HEK293 (cell line): Measurements from ENCODE around the gene SLC6A3.

Experiments
- CTCF ChIA-PET: fragments of 350-600 bp; formaldehyde crosslinking; extraction: SDS; loops from one replicate; lab custom pipeline; 2021; ENCODE audit warnings: antibody characterized with exemption; lab: Yijun Ruan, JAX
- POLR2A ChIA-PET: fragments of 300-600 bp; formaldehyde crosslinking; extraction: SDS; loops from one replicate; lab custom pipeline; 2020; ENCODE audit warnings: antibody characterized with exemption, inconsistent platforms; lab: Yijun Ruan, JAX
- H3K27ac ChIP-seq: fragments of 200-500 bp; sonication (Bioruptor generic); 2 replicates; pipeline ENCODE4 v1.5.1; 2014; ENCODE audit warnings: low read depth, low read length, control low read depth, inconsistent platforms; ENCODE audit errors: extremely low read depth
- H3K36me3 ChIP-seq, 2 experiments: fragments of 200-500 bp in 1 of 2; sonication (Bioruptor generic) in 1 of 2; 1 replicate in 1 of 2; 2 replicates in 1 of 2; pipeline ENCODE4 v1.5.1; 2014 to 2017; ENCODE audit warnings: inconsistent platforms in 2 of 2, low read length in 2 of 2; ENCODE audit not compliant: control insufficient read depth in 2 of 2, insufficient read depth in 1 of 2
- H3K4me1 ChIP-seq: fragments of 200-500 bp; sonication (Bioruptor generic); 2 replicates; pipeline ENCODE4 v1.5.1; 2014; ENCODE audit warnings: mild to moderate bottlenecking, low read length, inconsistent platforms; ENCODE audit not compliant: control insufficient read depth, insufficient read depth
- H3K4me3 ChIP-seq: 2 replicates; pipeline ENCODE4 v1.5.1; 2011; ENCODE audit warnings: low read depth, mild to moderate bottlenecking, control low read depth, low read length, moderate library complexity
- H3K9me3 ChIP-seq: fragments of 200-500 bp; sonication (Bioruptor generic); 2 replicates; pipeline ENCODE4 v1.5.1; 2014; ENCODE audit warnings: low read depth, low read length, inconsistent platforms; ENCODE audit not compliant: control insufficient read depth, insufficient read depth
- GLI4 ChIP-seq: fragments of 450-650 bp; formaldehyde crosslinking; IDR thresholded peaks from 2 replicates; pipeline ENCODE4 v1.5.1; 2016; ENCODE audit warnings: missing biosample characterization, missing genetic modification characterization
- SCRT1 ChIP-seq: fragments of 450-650 bp; formaldehyde crosslinking; IDR thresholded peaks from 2 replicates; pipeline ENCODE4 v1.5.1; 2016; ENCODE audit warnings: missing biosample characterization, missing genetic modification characterization, borderline replicate concordance
- YY1 ChIP-seq: fragments of 450-650 bp; formaldehyde crosslinking; IDR thresholded peaks from 2 replicates; pipeline ENCODE4 v1.5.1; 2018; ENCODE audit warnings: missing biosample characterization, missing genetic modification characterization
- ZBTB8A ChIP-seq: fragments of 450-650 bp; formaldehyde crosslinking; IDR thresholded peaks from 2 replicates; pipeline ENCODE4 v1.5.1; 2016; ENCODE audit warnings: missing biosample characterization, missing genetic modification characterization
- ZFP3 ChIP-seq: fragments of 450-650 bp; formaldehyde crosslinking; IDR thresholded peaks from 2 replicates; pipeline ENCODE4 v1.5.1; 2016; ENCODE audit warnings: low read depth, missing biosample characterization, missing genetic modification characterization
- ZNF114 ChIP-seq: fragments of 450-650 bp; formaldehyde crosslinking; IDR thresholded peaks from 2 replicates; pipeline ENCODE4 v1.5.0; 2017; ENCODE audit warnings: missing biosample characterization, missing genetic modification characterization
- ZNF16 ChIP-seq: fragments of 450-650 bp; formaldehyde crosslinking; IDR thresholded peaks from 2 replicates; pipeline ENCODE4 v1.5.1; 2016; ENCODE audit warnings: low read depth, missing biosample characterization, missing genetic modification characterization
- ZNF280D ChIP-seq: fragments of 450-650 bp; formaldehyde crosslinking; IDR thresholded peaks from 2 replicates; pipeline ENCODE4 v1.5.1; 2016; ENCODE audit warnings: missing biosample characterization, missing genetic modification characterization
- ZNF335 ChIP-seq: fragments of 450-650 bp; formaldehyde crosslinking; conservative IDR thresholded peaks from 2 replicates; pipeline ENCODE4 v1.5.1; 2016; ENCODE audit warnings: missing biosample characterization, missing genetic modification characterization
- ZNF350 ChIP-seq: fragments of 450-650 bp; formaldehyde crosslinking; IDR thresholded peaks from 2 replicates; pipeline ENCODE4 v1.5.0; 2017; ENCODE audit warnings: missing biosample characterization, mild to moderate bottlenecking, missing genetic modification characterization
- ZNF37A ChIP-seq: fragments of 450-650 bp; IDR thresholded peaks from 2 replicates; pipeline ENCODE4 v1.5.1; 2018; ENCODE audit warnings: missing biosample characterization, missing genetic modification characterization
- ZNF501 ChIP-seq: fragments of 450-650 bp; formaldehyde crosslinking; IDR thresholded peaks from 2 replicates; pipeline ENCODE4 v1.5.1; 2016; ENCODE audit warnings: missing biosample characterization, missing genetic modification characterization
- ZNF530 ChIP-seq: fragments of 450-650 bp; formaldehyde crosslinking; IDR thresholded peaks from 2 replicates; pipeline ENCODE4 v1.5.1; 2016; ENCODE audit warnings: low read depth, missing biosample characterization, missing genetic modification characterization
- ZNF558 ChIP-seq: fragments of 450-650 bp; formaldehyde crosslinking; IDR thresholded peaks from 2 replicates; pipeline ENCODE4 v1.5.1; 2016; ENCODE audit warnings: missing biosample characterization, missing genetic modification characterization
- ZNF610 ChIP-seq: fragments of 450-650 bp; formaldehyde crosslinking; IDR thresholded peaks from 2 replicates; pipeline ENCODE4 v1.5.1; 2016; ENCODE audit warnings: missing biosample characterization, missing genetic modification characterization, borderline replicate concordance
- ZNF623 ChIP-seq: fragments of 450-650 bp; formaldehyde crosslinking; IDR thresholded peaks from 2 replicates; pipeline ENCODE4 v1.5.1; 2016; ENCODE audit warnings: missing biosample characterization, missing genetic modification characterization
- ZNF624 ChIP-seq: fragments of 450-650 bp; formaldehyde crosslinking; IDR thresholded peaks from 2 replicates; pipeline ENCODE4 v1.5.1; 2017; ENCODE audit warnings: missing biosample characterization, missing genetic modification characterization
- ZNF654 ChIP-seq: fragments of 450-650 bp; formaldehyde crosslinking; IDR thresholded peaks from 2 replicates; pipeline ENCODE4 v1.5.1; 2016; ENCODE audit warnings: low read depth, missing biosample characterization, missing genetic modification characterization
- ZNF747 ChIP-seq: fragments of 450-650 bp; formaldehyde crosslinking; IDR thresholded peaks from 2 replicates; pipeline ENCODE4 v1.5.1; 2016; ENCODE audit warnings: missing biosample characterization, missing genetic modification characterization
- ZSCAN23 ChIP-seq: fragments of 450-650 bp; formaldehyde crosslinking; IDR thresholded peaks from 2 replicates; pipeline ENCODE4 v1.5.1; 2016; ENCODE audit warnings: missing biosample characterization, missing genetic modification characterization

Gene SLC6A3

GRCh38 chr5:1485579-1486118 lies 40.4 kb upstream of the SLC6A3 start:
- peaks cover 14 to 77% of the 10 kb centered on the region in 2 experiments for H3K36me3 ChIP-seq
- no peak overlapping the region for H3K4me3 ChIP-seq
- no peaks in the 10 kb centered on the region for H3K9me3 ChIP-seq
- no peak overlapping the region for H3K27ac ChIP-seq
- ChIA-PET CTCF (interaction anchor here (0.7 to 1.8 kb wide), 2 partner anchors 92 to 159 kb away, joined by 4 to 6 read pairs; no protein-coding TSS in a partner anchor), POLR2A (no interaction called here)
- no peak for TF ChIP-seq ZNF624 (tag by site-specific recombination)
- TF ChIP-seq ZNF114 (tag by site-specific recombination), result no peak
- no peak for TF ChIP-seq ZNF280D
- no peak for TF ChIP-seq ZNF654 (tag by site-specific recombination)
- TF ChIP-seq ZNF610 (tag by site-specific recombination), result no peak
- no peak for TF ChIP-seq ZNF335 (tag by site-specific recombination)
- no peak for TF ChIP-seq YY1 (tag by site-specific recombination)
- TF ChIP-seq ZBTB8A (tag by site-specific recombination), result no peak
- TF ChIP-seq ZNF558, result no peak
- TF ChIP-seq ZNF530 (tag by site-specific recombination), result no peak
- TF ChIP-seq ZNF747 (tag by site-specific recombination), result no peak
- no peak for TF ChIP-seq SCRT1 (tag by site-specific recombination)
- TF ChIP-seq ZNF623 (tag by site-specific recombination), result no peak
- TF ChIP-seq ZNF501 (tag by site-specific recombination), result no peak
- H3K4me1 ChIP-seq, result no peaks in the 10 kb centered on the region

DNA sequence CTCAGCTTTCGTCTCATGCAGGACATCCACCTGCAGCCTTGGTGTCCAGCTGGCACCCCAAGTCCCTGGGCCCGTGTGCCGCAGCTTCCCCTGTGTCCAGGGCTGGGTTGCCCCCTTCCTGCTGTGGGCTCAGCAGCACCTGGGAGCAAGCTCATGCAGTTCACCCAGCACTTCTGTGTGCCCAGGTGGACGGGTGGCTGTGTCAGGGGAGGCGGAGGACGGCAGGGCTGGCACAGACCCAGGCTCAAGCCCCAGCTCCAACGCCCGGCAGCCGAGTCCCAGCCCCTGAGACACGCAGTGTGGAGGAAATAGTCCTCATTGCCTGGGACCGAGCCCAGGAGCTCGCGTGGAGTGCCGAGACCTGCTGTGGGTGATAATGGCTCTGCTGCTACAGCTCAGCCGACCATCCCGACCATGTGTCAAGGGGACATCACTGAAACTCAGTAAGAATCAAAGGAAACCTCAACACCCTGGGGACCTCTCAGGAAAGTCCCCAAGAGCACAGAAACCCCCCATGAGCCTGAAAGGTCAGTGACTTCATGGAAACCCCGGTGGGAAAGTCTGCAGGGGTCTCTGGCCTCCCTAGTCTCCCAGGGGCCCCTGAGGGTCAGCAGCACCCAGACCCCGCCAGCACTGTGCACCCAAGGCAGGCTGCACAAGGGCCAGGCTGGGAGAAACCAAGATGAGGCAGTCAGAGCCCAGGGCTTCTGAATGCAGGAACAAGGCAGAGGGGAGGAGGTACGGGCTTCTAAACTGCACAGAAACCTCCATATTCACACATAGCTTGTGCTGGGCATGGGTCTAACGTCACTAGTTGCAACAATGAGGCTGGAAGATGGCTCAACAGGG lies 39.7 kb upstream of the SLC6A3 start:
- Histone ChIP-seq H3K9me3 (no peaks in the 10 kb centered on the region), H3K36me3 (peaks cover 13 to 71% of the 10 kb centered on the region in 2 experiments; a peak in 2 of 3 replicates), H3K4me1 (no peaks in the 10 kb centered on the region), H3K27ac (no peak overlapping the region), H3K4me3 (no peak overlapping the region)
- no peak for TF ChIP-seq ZNF350 (tag by site-specific recombination)
- no peak for TF ChIP-seq GLI4
- no peak for TF ChIP-seq ZSCAN23
- no peak for TF ChIP-seq ZNF37A
- no peak for TF ChIP-seq ZNF747 (tag by site-specific recombination)
- no peak for TF ChIP-seq ZNF16 (tag by site-specific recombination)
- TF ChIP-seq ZFP3 (tag by site-specific recombination), result no peak
- ChIA-PET POLR2A (no interaction called here), CTCF (no interaction called here)
